DND-41 (cell line): Measurements from ENCODE around the gene TCERG1L.

Experiments
- CTCF ChIP-seq: IDR thresholded peaks from 2 replicates; pipeline ENCODE4 v1.5.1; 2012; ENCODE audit warnings: borderline replicate concordance, low read length, moderate library complexity, mild to moderate bottlenecking; ENCODE audit not compliant: poor library complexity, severe bottlenecking; ENCODE audit errors: extremely low read depth
- EZH2 ChIP-seq: IDR thresholded peaks from 3 replicates; pipeline ENCODE4 v1.6.1; 2012; ENCODE audit warnings: borderline replicate concordance, low read depth, mild to moderate bottlenecking, moderate library complexity, low read length, inconsistent platforms; ENCODE audit not compliant: severe bottlenecking

- TF ChIP-seq EZH2 (no peak), CTCF (no peak)
Observed at GRCh38 chr10:131084791-131085090, 226.8 kb downstream of the TCERG1L start.
